Activated T-cell treated with anti-CD3 and anti-CD28 coated beads for 48 hours (primary cell): ENCODE results near the gene FTHL17.

Experiments
- DNase-seq: peaks from one replicate; pipeline ENCODE4 v3.0.0-alpha.2; 2020; ENCODE audit warnings: low read depth

FTHL17 gene

DNA sequence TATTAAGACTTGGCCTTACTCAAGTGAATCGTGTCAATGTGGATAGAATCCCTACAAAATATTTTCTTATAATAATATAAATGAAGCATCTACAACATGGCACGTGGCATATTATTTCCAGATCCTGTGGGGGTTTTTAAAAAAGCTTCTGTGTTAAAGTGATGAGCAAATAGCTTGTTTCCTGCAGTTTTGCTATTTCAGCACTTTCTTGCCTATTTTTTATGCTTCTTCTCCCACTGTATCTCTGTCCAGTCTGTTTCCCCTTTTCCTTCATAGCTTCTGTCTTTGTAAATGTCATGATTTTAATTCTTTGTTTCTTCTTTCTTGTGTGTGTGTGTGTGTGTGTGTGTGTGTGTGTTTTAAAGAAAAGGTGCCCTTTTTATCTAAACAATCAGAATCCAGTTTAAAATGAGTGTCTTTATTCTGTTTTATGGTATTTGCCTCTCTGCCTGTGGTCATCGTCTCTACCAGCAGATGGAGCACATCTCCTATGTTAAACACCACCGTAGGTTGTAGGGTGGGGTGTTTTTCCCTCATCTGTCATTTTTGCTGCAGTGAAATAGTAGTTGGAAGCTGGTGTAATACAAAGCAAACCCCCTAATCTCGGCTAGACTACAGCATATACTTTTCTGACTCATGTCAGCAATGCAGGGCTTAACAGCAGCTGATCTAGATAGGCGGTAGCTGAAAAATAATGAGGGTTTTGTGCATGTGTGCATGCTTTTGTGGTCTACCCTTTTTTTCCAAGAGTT, 33.1 kb downstream of the FTHL17 start:
- DNase-seq = no peak

DNA sequence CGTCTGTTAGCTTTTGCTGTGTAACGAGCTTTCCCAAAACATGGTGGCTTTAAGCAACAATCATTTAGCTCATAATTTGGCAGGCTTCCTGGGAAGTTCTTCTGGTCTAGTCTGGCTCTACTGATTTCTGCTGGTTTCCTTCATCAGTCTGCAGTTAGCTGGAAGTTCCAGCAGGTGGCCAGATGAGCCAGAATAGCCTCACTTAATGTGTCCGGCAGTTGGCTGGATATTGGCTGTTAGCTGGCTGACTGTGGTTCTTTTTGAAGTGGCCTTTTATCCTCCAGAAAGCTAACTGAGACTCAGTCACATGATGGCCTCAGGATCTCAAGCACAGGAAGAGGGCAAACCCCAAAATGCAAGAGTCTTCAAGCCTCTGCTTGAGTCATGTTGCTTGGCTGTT, 34.9 kb downstream of the FTHL17 start:
- no peak for DNase-seq

DNA sequence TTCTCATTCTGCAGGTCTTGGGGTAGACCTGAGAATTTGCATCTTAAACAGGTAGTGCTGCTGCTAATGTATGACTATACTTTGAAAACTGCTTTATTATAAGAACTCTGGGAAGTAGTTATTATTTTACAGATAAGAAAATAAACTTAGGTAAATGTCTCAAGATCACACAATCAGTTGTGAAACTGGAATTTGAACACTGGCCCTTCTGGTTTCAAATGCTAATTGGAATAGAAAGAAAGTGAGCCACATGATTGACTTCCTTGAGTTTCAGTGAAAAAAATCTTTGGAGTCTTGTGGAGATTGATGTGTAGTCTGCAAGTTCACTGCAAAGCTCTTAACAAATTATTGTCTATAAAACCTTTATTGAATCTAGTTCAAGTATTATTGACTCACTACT, 44.5 kb downstream of the FTHL17 start:
- no peak for DNase-seq

DNA sequence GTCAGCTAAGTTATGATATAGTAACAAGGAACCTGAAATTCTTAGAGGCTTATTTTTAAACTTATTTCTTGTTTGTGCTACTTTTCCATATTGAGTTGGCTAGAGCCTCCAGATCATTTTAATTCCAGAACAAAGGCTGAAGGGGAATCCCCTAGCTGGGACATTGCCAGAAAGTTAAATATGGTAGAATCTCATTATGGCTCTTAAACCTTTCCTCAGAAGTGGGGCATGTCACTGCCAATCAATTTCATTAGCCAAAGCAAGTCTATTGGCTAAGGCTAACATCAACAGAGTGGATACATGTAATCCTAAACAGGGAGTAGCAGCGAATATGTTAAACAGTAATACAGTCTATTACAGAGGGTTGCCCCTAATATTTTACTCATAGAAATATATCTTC, 47.0 kb downstream of the FTHL17 start:
- no peak for DNase-seq

DNA sequence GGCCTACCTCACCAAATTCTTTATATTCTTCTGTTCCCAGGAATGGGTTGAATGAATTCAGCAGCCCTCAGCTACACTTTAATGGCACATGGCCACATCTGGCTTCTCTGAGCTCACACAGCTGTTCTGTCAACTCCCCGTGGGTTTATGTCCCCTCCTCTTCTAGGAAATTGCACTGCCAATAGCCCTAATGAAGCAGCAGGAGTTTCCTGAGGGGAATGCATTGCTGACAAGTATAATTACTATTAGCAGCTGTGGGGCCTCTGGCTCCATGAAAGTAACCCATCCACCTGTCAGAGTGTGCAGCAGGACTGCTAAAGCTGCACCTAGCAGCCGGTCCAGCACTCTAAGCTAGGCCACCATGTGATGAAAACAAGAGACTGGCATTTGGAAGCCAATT, 50.3 kb downstream of the FTHL17 start:
- DNase-seq = no peak
